GM23338 (cell line): Measurements from ENCODE around the gene CRISP3. TPM values are rescaled to one million over a fixed set of nuclear protein-coding genes. Genes with fewer than 3 reads are reported as not detected.

Experiments
- ATAC-seq: fragments of 200-7000 bp; cut with Tn5 transposase; 3 replicates; pipeline ENCODE4 v1.9.1; 2020
- DNase-seq: peaks from one replicate; pipeline ENCODE4 v3.0.0-alpha.2; 2015; ENCODE audit warnings: low spot score
- H2AFZ ChIP-seq: fragments of 200-600 bp; sonication (generic); 2 replicates; pipeline ENCODE4 v1.8.0; 2016; ENCODE audit warnings: antibody characterized with exemption, mild to moderate bottlenecking, moderate library complexity
- H3F3A ChIP-seq: fragments of 200-600 bp; sonication (generic); replicated peaks from 2 replicates; pipeline ENCODE4 v1.8.0; 2017; ENCODE audit warnings: antibody characterized with exemption, mixed run types, low read depth
- H3K27ac ChIP-seq: fragments of 200-600 bp; sonication (generic); 2 replicates; pipeline ENCODE4 v1.6.1; 2016; ENCODE audit warnings: low read depth
- H3K27me3 ChIP-seq: fragments of 200-600 bp; sonication (generic); 2 replicates; pipeline ENCODE4 v1.8.0; 2016; ENCODE audit warnings: mild to moderate bottlenecking, mixed run types, moderate library complexity; ENCODE audit not compliant: insufficient read depth
- H3K36me3 ChIP-seq: fragments of 200-600 bp; sonication (generic); 2 replicates; pipeline ENCODE4 v1.8.0; 2016; ENCODE audit warnings: mild to moderate bottlenecking; ENCODE audit not compliant: insufficient read depth
- H3K4me1 ChIP-seq: fragments of 200-600 bp; sonication (generic); 2 replicates; pipeline ENCODE4 v1.8.0; 2016; ENCODE audit warnings: mild to moderate bottlenecking, moderate library complexity; ENCODE audit not compliant: insufficient read depth
- H3K4me2 ChIP-seq: fragments of 200-600 bp; sonication (generic); 2 replicates; pipeline ENCODE4 v1.7.1; 2017; ENCODE audit warnings: mixed run types
- H3K4me3 ChIP-seq: fragments of 200-600 bp; sonication (generic); 2 replicates; pipeline ENCODE4 v1.6.1; 2016; ENCODE audit warnings: mixed run types
- H3K79me2 ChIP-seq: fragments of 200-600 bp; sonication (generic); replicated peaks from 2 replicates; pipeline ENCODE4 v1.8.0; 2017; ENCODE audit warnings: mild to moderate bottlenecking; ENCODE audit not compliant: insufficient read depth
- H3K9me2 ChIP-seq: fragments of 200-600 bp; sonication (generic); 2 replicates; pipeline ENCODE4 v1.8.0; 2017; ENCODE audit not compliant: insufficient read depth
- H4K20me1 ChIP-seq: fragments of 200-600 bp; sonication (generic); replicated peaks from 2 replicates; pipeline ENCODE4 v1.8.0; 2017; ENCODE audit warnings: mild to moderate bottlenecking; ENCODE audit not compliant: insufficient read depth
- H3K27ac Mint-ChIP-seq: 2 replicates; pipeline ENCODE4 v1.8.0; 2020; ENCODE audit warnings: inconsistent platforms, mild to moderate bottlenecking, moderate library complexity, mixed read lengths
- H3K27me3 Mint-ChIP-seq: 3 replicates; pipeline ENCODE4 v1.8.0; 2022; ENCODE audit warnings: low read depth, mild to moderate bottlenecking, moderate library complexity, mixed read lengths, inconsistent platforms; ENCODE audit not compliant: insufficient read depth, poor library complexity
- H3K36me3 Mint-ChIP-seq: 3 replicates; pipeline ENCODE4 v1.8.0; 2021; ENCODE audit warnings: low read depth, mild to moderate bottlenecking, inconsistent platforms, moderate library complexity, mixed read lengths
- H3K4me1 Mint-ChIP-seq: 3 replicates; pipeline ENCODE4 v1.8.0; 2020; ENCODE audit warnings: mild to moderate bottlenecking, inconsistent platforms, mixed read lengths
- H3K4me3 Mint-ChIP-seq: 3 replicates; pipeline ENCODE4 v1.8.0; 2021; ENCODE audit warnings: moderate library complexity, mild to moderate bottlenecking, inconsistent platforms, mixed read lengths
- H3K9me3 Mint-ChIP-seq: 3 replicates; pipeline ENCODE4 v1.8.0; 2020; ENCODE audit warnings: moderate library complexity, mild to moderate bottlenecking, inconsistent platforms, mixed read lengths
- CREB1 ChIP-seq: fragments of 250-450 bp; sonication (Bioruptor Pico); IDR thresholded peaks from 2 replicates; pipeline ENCODE4 v1.5.0; 2020; ENCODE audit warnings: low read depth, mild to moderate bottlenecking, moderate library complexity
- EZH2 ChIP-seq: fragments of 200-600 bp; sonication (generic); IDR thresholded peaks from one replicate; pipeline ENCODE4 v1.8.0; 2017; ENCODE audit warnings: antibody characterized with exemption, mild to moderate bottlenecking, low read depth; ENCODE audit not compliant: unreplicated experiment
- EZH2phosphoT487 ChIP-seq: fragments of 200-600 bp; sonication (generic); IDR thresholded peaks from one replicate; pipeline ENCODE4 v1.8.1; 2018; ENCODE audit warnings: antibody characterized with exemption; ENCODE audit not compliant: unreplicated experiment
- JUNB ChIP-seq: IDR thresholded peaks from one replicate; pipeline ENCODE4 v1.6.1; 2016; ENCODE audit warnings: antibody characterized with exemption; ENCODE audit not compliant: unreplicated experiment
- NANOG ChIP-seq: IDR thresholded peaks from 2 replicates; pipeline ENCODE4 v1.6.1; 2016; ENCODE audit warnings: antibody characterized with exemption, borderline replicate concordance
- POLR2AphosphoS5 ChIP-seq: IDR thresholded peaks from 2 replicates; pipeline ENCODE4 v1.6.1; 2016; ENCODE audit warnings: antibody characterized with exemption, low read depth
- STAT1 ChIP-seq: IDR thresholded peaks from one replicate; pipeline ENCODE4 v1.6.1; 2016; ENCODE audit warnings: antibody characterized with exemption; ENCODE audit not compliant: unreplicated experiment
- ZNF114 ChIP-seq: fragments of 250-450 bp; sonication (Bioruptor Pico); IDR thresholded peaks from 2 replicates; pipeline ENCODE4 v1.5.0; 2020; ENCODE audit warnings: mild to moderate bottlenecking, moderate library complexity
- ZNF331 ChIP-seq: fragments of 250-450 bp; sonication (Bioruptor Pico); IDR thresholded peaks from 2 replicates; pipeline ENCODE4 v1.5.0; 2020; ENCODE audit warnings: low read depth, mild to moderate bottlenecking, moderate library complexity
- polyA plus RNA-seq: library from polyadenylated mRNA; unstranded; fragments of >200 nt; fragmentation: Nextera tagmentation; extraction: Ambion mirVana; gene quantifications from 2 replicates; pipeline ENCODE4 v1.2.1, GENCODE V29; 2016
- total RNA-seq: library from RNA; depleted of rRNA; stranded (reverse); fragments of >200 nt; shearing (Covaris generic); gene quantifications from 2 replicates; pipeline ENCODE4 v1.2.3, GENCODE V29; 2014
- TF ChIP-seq, protein P1 (sequence below): IDR thresholded peaks from 2 replicates; pipeline ENCODE4 v1.6.1; 2016; ENCODE audit warnings: antibody characterized with exemption
- TF ChIP-seq, protein P2 (sequence below): fragments of 250-450 bp; sonication (Bioruptor Pico); IDR thresholded peaks from 2 replicates; pipeline ENCODE4 v1.5.0; 2020; ENCODE audit warnings: mild to moderate bottlenecking, moderate library complexity
- TF ChIP-seq, protein P3 (sequence below), 2 experiments: fragments of 200-600 bp in 1 of 2; sonication (generic) in 1 of 2; conservative IDR thresholded peaks; 2 replicates each; pipeline versions ENCODE4 v1.5.1 to v1.6.1; 2016 to 2017; ENCODE audit warnings: antibody characterized with exemption in 2 of 2, low read depth in 2 of 2, mild to moderate bottlenecking in 2 of 2, moderate library complexity in 1 of 2

The CRISP3 gene
- total and polyA plus RNA-seq, 2 experiments from 2014 or later: not detected

DNA sequence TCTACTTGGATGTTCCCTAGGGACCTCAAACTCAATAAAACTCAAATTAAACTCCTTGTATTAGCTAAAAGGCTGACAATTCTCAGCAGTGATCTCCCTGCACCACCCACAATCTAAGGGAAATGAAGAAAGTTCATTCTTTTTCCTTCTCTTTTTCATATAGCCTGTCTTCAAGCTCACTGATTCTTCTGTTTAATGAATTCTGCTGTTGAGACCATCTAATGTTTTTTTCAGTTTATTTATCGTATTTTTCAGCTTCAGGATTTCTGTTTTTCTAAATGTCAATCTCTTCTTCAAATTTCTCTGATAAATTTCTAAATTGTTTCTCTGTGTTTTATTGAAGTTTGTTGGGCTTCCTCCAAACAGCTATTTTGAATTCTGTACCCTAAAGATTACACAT lies 50.7 kb downstream of the CRISP3 start:
- Histone ChIP-seq H3K27ac (no peak overlapping the region), H2AFZ (no peak overlapping the region), H3K79me2 (no peaks in the 10 kb centered on the region), H3K4me2 (no peak overlapping the region), H3K36me3 (no peaks in the 10 kb centered on the region), H3K9me2 (no peaks in the 10 kb centered on the region), H3F3A (no peaks in the 10 kb centered on the region), H3K4me1 (no peaks in the 10 kb centered on the region), H3K27me3 (no peaks in the 10 kb centered on the region), H3K4me3 (no peak overlapping the region), H4K20me1 (no peaks in the 10 kb centered on the region)
- DNase-seq (no peak), ATAC-seq (no peak)
- Mint-ChIP-seq H3K4me3 (no peak overlapping the region), H3K27ac (no peak overlapping the region), H3K36me3 (peaks cover 5% of the 10 kb centered on the region; the same call in 1 of the 3 replicates), H3K27me3 (peaks cover 1% of the 10 kb centered on the region), H3K9me3 (peaks cover 5% of the 10 kb centered on the region; the same call in 1 of the 3 replicates), H3K4me1 (peaks cover 5% of the 10 kb centered on the region; the same call in 1 of the 3 replicates)
- no peak for TF ChIP-seq NANOG
- TF ChIP-seq JUNB: no peak
- TF ChIP-seq ZNF331 (CRISPR knock-in tag): no peak
- TF ChIP-seq POLR2AphosphoS5: no peak
- TF ChIP-seq, protein P1, sequence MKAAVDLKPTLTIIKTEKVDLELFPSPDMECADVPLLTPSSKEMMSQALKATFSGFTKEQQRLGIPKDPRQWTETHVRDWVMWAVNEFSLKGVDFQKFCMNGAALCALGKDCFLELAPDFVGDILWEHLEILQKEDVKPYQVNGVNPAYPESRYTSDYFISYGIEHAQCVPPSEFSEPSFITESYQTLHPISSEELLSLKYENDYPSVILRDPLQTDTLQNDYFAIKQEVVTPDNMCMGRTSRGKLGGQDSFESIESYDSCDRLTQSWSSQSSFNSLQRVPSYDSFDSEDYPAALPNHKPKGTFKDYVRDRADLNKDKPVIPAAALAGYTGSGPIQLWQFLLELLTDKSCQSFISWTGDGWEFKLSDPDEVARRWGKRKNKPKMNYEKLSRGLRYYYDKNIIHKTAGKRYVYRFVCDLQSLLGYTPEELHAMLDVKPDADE: no peak

DNA sequence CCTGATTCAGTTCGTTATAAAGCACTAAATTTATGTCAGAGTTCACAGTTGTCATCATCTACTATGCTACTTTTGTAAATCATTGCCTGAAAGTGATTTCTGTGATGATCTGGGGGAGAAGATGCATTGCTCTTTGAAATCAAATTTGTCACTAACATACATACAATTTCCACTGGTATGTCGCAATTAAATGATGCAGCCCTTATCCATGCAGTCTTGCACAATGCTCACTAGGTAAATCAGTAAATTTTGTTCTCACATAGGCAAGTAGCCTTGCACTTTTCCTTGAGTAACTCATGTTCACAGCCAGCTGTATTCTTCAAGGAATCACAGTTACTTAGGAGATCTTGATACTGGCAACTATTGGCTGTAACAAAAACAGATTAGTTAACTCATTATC lies 51.7 kb downstream of the CRISP3 start:
- no peaks in the 10 kb centered on the region for H3K9me2 ChIP-seq
- H3K4me1 ChIP-seq: no peaks in the 10 kb centered on the region
- H3K4me2 ChIP-seq: no peak overlapping the region
- no peak overlapping the region for H3K4me3 ChIP-seq
- Mint-ChIP-seq H3K4me3 (no peak overlapping the region), H3K27me3 (peaks cover 1% of the 10 kb centered on the region), H3K4me1 (peaks cover 5% of the 10 kb centered on the region; the same call in 1 of the 3 replicates), H3K36me3 (peaks cover 5% of the 10 kb centered on the region; the same call in 1 of the 3 replicates), H3K9me3 (peaks cover 5% of the 10 kb centered on the region; the same call in 1 of the 3 replicates), H3K27ac (no peak overlapping the region)
- H3K27me3 ChIP-seq: no peaks in the 10 kb centered on the region
- no peaks in the 10 kb centered on the region for H3K36me3 ChIP-seq
- no peak overlapping the region for H3K27ac ChIP-seq
- H3K79me2 ChIP-seq: no peaks in the 10 kb centered on the region
- no peaks in the 10 kb centered on the region for H3F3A ChIP-seq
- H2AFZ ChIP-seq: no peak overlapping the region
- ATAC-seq (no peak), DNase-seq (no peak)
- no peaks in the 10 kb centered on the region for H4K20me1 ChIP-seq
- TF ChIP-seq NANOG (no peak), ZNF331 (CRISPR knock-in tag) (no peak), EZH2 (no peak), CREB1 (no peak), STAT1 (no peak), JUNB (no peak), ZNF114 (no peak), POLR2AphosphoS5 (no peak), EZH2phosphoT487 (no peak)
- TF ChIP-seq, protein P1: no peak
- TF ChIP-seq, protein P2, sequence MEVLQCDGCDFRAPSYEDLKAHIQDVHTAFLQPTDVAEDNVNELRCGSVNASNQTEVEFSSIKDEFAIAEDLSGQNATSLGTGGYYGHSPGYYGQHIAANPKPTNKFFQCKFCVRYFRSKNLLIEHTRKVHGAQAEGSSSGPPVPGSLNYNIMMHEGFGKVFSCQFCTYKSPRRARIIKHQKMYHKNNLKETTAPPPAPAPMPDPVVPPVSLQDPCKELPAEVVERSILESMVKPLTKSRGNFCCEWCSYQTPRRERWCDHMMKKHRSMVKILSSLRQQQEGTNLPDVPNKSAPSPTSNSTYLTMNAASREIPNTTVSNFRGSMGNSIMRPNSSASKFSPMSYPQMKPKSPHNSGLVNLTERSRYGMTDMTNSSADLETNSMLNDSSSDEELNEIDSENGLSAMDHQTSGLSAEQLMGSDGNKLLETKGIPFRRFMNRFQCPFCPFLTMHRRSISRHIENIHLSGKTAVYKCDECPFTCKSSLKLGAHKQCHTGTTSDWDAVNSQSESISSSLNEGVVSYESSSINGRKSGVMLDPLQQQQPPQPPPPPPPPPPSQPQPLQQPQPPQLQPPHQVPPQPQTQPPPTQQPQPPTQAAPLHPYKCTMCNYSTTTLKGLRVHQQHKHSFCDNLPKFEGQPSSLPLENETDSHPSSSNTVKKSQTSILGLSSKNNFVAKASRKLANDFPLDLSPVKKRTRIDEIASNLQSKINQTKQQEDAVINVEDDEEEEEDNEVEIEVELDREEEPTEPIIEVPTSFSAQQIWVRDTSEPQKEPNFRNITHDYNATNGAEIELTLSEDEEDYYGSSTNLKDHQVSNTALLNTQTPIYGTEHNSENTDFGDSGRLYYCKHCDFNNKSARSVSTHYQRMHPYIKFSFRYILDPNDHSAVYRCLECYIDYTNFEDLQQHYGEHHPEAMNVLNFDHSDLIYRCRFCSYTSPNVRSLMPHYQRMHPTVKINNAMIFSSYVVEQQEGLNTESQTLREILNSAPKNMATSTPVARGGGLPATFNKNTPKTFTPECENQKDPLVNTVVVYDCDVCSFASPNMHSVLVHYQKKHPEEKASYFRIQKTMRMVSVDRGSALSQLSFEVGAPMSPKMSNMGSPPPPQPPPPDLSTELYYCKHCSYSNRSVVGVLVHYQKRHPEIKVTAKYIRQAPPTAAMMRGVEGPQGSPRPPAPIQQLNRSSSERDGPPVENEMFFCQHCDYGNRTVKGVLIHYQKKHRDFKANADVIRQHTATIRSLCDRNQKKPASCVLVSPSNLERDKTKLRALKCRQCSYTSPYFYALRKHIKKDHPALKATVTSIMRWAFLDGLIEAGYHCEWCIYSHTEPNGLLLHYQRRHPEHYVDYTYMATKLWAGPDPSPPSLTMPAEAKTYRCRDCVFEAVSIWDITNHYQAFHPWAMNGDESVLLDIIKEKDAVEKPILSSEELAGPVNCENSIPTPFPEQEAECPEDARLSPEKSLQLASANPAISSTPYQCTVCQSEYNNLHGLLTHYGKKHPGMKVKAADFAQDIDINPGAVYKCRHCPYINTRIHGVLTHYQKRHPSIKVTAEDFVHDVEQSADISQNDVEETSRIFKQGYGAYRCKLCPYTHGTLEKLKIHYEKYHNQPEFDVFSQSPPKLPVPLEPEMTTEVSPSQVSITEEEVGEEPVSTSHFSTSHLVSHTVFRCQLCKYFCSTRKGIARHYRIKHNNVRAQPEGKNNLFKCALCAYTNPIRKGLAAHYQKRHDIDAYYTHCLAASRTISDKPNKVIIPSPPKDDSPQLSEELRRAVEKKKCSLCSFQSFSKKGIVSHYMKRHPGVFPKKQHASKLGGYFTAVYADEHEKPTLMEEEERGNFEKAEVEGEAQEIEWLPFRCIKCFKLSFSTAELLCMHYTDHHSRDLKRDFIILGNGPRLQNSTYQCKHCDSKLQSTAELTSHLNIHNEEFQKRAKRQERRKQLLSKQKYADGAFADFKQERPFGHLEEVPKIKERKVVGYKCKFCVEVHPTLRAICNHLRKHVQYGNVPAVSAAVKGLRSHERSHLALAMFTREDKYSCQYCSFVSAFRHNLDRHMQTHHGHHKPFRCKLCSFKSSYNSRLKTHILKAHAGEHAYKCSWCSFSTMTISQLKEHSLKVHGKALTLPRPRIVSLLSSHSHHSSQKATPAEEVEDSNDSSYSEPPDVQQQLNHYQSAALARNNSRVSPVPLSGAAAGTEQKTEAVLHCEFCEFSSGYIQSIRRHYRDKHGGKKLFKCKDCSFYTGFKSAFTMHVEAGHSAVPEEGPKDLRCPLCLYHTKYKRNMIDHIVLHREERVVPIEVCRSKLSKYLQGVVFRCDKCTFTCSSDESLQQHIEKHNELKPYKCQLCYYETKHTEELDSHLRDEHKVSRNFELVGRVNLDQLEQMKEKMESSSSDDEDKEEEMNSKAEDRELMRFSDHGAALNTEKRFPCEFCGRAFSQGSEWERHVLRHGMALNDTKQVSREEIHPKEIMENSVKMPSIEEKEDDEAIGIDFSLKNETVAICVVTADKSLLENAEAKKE: no peak
- TF ChIP-seq, protein P3, sequence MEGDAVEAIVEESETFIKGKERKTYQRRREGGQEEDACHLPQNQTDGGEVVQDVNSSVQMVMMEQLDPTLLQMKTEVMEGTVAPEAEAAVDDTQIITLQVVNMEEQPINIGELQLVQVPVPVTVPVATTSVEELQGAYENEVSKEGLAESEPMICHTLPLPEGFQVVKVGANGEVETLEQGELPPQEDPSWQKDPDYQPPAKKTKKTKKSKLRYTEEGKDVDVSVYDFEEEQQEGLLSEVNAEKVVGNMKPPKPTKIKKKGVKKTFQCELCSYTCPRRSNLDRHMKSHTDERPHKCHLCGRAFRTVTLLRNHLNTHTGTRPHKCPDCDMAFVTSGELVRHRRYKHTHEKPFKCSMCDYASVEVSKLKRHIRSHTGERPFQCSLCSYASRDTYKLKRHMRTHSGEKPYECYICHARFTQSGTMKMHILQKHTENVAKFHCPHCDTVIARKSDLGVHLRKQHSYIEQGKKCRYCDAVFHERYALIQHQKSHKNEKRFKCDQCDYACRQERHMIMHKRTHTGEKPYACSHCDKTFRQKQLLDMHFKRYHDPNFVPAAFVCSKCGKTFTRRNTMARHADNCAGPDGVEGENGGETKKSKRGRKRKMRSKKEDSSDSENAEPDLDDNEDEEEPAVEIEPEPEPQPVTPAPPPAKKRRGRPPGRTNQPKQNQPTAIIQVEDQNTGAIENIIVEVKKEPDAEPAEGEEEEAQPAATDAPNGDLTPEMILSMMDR (conservative IDR thresholded peaks at IDR 0.05; ENCODE audit: low read depth in 2 of 2): no peak
